ENCODE results near the gene RHBDF1. TPM values are rescaled to one million over a fixed set of nuclear protein-coding genes. Genes with fewer than 3 reads are reported as not detected.

The RHBDF1 gene
- total RNA-seq, 1 donor from 2014 or later: 0.26 TPM

DNA sequence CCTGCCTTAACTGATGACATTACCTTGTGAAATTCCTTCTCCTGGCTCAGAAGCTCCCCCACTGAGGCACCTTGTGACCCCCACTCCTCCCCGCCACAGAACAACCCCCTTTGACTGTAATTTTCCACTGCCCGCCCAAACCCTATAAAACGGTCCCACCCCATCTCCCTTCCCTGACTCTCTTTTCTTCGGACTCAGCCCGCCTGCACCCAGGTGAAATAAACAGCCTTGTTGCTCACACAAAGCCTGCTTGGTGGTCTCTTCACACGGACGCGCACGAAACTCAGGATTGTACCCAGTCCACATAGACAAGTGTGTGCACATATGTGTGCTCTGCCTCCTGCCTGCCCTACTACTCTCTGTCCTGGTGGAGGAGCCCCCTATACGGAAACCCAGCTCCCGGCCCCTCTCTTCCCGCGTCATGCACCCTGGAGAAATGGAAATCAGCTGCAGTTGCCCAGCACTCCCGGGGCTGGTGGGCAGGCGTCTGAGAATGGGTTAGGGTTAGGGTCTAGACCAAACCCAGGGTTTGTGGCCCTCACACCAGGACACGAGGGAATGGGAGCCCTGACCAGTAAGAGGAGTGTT lies 2.4 kb upstream of the RHBDF1 start:
- H3K27me3 Mint-ChIP-seq: peaks cover 28% of the 10 kb centered on the region
- H3K9me3 Mint-ChIP-seq: no peaks in the 10 kb centered on the region
- no peak overlapping the region for H3K4me3 Mint-ChIP-seq
- intact Hi-C loops (cut with micrococcal nuclease): no loop called here
- no peak for DNase-seq
- peaks cover 29% of the 10 kb centered on the region for H3K4me1 Mint-ChIP-seq
- peaks cover 5% of the 10 kb centered on the region for H3K36me3 Mint-ChIP-seq (ENCODE audit: low read depth)
- H3K27ac Mint-ChIP-seq: no peak overlapping the region

DNA sequence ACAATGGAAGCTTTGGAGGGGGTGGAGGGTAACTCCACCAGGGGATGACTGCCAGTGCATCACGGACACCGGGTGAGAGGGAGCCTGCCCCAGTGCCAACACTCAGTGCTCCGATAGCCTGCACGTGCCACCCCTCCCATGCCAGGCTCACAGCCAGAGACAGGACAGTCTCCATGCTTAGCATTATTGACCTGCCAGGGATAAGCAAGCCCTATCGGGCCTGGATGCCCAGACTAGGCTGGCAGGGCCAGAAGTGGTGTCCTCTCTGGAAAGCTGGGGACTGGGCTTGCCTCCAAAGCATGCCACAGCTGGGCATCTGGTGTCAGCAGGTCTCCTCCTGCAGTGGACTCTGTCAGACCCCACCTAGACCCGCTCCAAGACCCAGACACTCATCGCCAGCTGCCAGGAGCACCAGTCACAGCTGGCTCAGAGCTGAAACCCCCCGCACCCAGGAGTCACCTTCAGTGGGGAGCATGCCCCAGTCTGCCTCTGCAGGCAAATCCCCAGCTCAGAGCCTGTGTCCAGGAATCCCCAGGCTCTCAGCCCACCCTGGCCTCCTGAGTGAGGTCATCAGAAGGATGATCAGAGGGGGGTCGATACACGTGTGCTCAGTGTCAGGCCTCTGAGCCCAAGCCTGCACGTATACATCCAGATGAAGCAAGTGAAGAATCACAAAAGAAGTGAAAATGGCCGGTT lies 1.8 kb upstream of the RHBDF1 start:
- H3K9me3 Mint-ChIP-seq: no peaks in the 10 kb centered on the region
- no peak for DNase-seq
- intact Hi-C loops (cut with micrococcal nuclease): no loop called here
- no peaks in the 10 kb centered on the region for H3K36me3 Mint-ChIP-seq (ENCODE audit: low read depth)
- H3K27me3 Mint-ChIP-seq: peaks cover 34% of the 10 kb centered on the region
- H3K4me3 Mint-ChIP-seq: no peak overlapping the region
- H3K27ac Mint-ChIP-seq: no peak overlapping the region
- peaks cover 25% of the 10 kb centered on the region for H3K4me1 Mint-ChIP-seq

DNA sequence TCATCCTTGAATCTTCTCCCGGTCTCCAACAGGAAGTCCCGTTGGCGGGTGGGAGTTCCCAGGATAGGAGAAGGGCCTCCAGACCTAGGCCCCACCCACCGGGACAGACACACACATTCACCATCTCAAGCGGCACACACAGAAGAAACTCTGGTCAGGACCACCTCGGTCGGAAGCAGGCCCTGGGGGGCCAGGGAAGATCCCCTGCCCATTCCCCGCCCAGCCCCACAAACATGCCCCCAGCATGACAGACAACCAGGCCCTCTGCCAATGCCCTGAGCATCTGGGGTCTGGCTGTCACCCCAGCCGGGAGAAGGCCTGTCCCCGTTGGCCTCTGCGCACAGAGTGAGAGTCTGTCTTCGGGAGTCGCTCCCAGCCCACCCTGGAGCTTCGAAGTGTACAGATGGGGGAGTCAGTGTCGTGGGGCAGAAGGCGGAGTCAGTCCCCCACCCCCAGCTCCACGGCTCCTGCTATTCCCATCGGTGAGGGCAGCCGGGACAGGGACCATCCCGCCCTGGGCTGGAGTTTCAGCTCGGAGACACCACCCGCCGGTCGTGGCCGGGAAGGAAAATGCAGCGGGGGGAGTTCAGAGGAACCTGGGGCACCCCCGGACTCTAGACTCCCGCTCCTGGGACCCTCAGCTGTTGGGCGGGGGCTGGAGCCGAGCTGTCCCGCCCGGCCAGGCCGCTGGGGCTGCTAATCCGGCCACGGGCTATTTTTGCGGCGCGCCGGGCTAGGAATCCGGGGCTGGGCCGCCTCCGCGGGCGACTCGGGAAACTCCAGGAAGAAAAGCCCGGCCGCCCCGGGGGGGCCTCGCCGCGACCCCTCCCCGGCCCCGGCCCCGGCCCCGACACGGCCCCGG lies 660 bp downstream of the RHBDF1 start:
- intact Hi-C loops (cut with micrococcal nuclease): no loop called here
- H3K36me3 Mint-ChIP-seq (ENCODE audit: low read depth): no peaks in the 10 kb centered on the region
- H3K4me1 Mint-ChIP-seq: peaks cover 15% of the 10 kb centered on the region
- H3K9me3 Mint-ChIP-seq: no peaks in the 10 kb centered on the region
- H3K27ac Mint-ChIP-seq: no peak overlapping the region
- DNase-seq: no peak
- H3K4me3 Mint-ChIP-seq: peak overlapping the region; percentile 32
- peaks cover 36% of the 10 kb centered on the region for H3K27me3 Mint-ChIP-seq

DNA sequence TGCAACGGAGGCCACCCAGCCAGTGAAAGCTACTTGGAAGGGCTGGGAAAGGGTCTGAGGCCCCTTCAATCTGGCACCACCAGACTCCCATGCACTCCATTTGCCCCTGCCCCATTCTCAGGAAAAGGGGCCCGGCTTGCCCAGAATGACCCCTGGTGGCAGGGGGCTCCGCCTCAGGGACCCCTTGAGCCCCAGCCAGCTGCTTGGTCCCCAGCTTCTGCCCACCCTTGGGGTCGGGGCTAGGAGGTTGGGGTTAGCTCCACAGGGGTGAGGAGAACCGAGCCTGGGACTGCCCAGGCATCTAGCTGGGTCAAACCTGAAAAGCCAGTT lies 1.3 kb downstream of the RHBDF1 start:
- H3K36me3 Mint-ChIP-seq (ENCODE audit: low read depth): no peaks in the 10 kb centered on the region
- H3K9me3 Mint-ChIP-seq: no peaks in the 10 kb centered on the region
- peak overlapping the region; percentile 32 for H3K4me3 Mint-ChIP-seq
- H3K27me3 Mint-ChIP-seq: peaks cover 36% of the 10 kb centered on the region
- peaks cover 9% of the 10 kb centered on the region for H3K4me1 Mint-ChIP-seq
- no peak overlapping the region for H3K27ac Mint-ChIP-seq
- DNase-seq: no peak
- intact Hi-C loops (cut with micrococcal nuclease): no loop called here

DNA sequence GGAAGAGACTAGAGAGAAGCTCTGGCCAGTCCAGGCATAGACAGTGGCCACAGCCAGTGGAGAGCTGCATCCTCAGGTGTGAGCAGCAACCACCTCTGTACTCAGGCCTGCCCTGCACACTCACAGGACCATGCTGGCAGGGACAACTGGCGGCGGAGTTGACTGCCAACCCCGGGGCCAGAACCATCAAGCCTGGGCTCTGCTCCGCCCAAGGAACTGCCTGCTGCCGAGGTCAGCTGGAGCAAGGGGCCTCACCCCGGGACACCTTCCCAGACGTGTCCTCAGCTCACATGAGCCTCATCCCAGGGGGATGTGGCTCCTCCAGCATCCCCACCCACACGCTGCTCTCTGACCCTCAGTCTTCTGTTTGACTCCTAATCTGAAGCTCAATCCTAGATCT lies 3.2 kb downstream of the RHBDF1 start:
- peaks cover 31% of the 10 kb centered on the region for H3K27me3 Mint-ChIP-seq
- no peak overlapping the region for H3K4me3 Mint-ChIP-seq
- H3K27ac Mint-ChIP-seq: no peak overlapping the region
- DNase-seq: no peak
- H3K36me3 Mint-ChIP-seq (ENCODE audit: low read depth): no peaks in the 10 kb centered on the region
- intact Hi-C loops (cut with micrococcal nuclease): no loop called here
- no peaks in the 10 kb centered on the region for H3K9me3 Mint-ChIP-seq
- H3K4me1 Mint-ChIP-seq: peaks cover 9% of the 10 kb centered on the region

DNA sequence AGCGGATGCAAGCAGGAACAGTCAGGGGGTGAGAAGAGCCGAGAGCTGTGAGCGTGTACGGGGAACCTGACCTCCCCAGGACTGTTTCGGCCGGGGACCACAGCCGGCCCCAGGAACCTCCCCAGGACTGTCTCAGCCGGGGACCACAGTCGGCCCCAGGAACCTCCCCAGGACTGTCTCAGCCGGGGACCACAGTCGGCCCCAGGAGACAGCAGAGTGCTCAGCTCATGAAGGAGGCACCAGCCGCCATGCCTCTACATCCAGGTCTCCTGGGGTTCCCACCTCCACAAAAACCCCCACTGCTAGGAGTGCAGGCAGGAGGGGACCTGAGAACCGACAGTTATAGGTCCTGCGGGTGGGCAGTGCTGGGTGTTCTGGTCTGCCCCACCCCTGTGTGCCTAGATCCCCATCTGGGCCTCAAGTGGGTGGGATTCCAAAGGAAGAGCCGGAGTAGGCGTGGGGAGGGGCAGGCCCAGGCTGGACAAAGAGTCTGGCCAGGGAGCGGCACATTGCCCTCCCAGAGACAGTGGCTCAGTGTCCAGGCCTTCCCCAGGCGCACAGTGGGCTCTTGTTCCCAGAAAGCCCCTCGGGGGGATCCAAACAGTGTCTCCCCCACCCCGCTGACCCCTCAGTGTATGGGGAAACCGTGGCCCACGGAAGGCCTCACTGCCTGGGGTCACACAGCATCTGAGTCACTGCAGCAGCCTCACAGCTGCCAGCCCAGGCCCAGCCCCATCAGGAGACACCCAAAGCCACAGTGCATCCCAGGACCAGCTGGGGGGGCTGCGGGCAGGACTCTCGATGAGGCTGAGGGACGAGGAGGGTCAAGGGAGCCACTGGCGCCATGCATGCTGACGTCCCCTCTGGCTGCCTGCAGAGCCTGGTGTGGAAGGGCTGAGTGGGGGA lies 4.3 kb downstream of the RHBDF1 start:
- Mint-ChIP-seq H3K27ac (no peak overlapping the region), H3K27me3 (peaks cover 24% of the 10 kb centered on the region), H3K4me3 (no peak overlapping the region), H3K9me3 (no peaks in the 10 kb centered on the region), H3K4me1 (peaks cover 9% of the 10 kb centered on the region), H3K36me3 (ENCODE audit: low read depth) (no peaks in the 10 kb centered on the region)
- no peak for DNase-seq
- intact Hi-C loops (cut with micrococcal nuclease): no loop called here

DNA sequence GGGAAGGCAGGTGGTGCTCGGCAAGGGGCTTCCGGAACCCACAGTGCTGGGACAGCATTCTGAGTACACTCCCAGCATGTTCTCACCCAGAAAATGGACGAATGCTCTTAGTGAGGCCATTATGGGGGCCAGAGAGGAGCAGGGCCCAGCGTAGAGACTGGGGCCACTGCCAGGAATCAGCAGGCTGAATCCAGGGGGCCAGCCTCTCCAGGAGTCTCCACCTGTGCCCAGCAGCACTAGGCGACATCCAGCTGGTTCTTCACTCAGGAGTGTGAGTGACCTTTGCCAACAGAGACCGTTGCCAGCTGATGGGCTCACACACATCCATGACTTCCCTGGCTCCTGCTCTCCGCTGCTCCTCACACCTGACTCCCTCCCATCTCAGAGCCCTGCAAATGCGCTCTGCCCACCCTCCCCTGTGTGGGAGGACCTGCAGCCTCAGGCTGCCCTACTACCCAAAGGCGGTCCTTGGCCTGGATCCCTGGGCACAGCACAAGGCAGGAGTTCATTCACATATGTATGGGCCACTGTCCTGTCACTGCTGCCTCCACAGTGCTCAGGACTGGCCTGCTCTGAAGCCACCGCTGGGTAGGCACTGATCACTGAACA lies 5.1 kb downstream of the RHBDF1 start:
- Mint-ChIP-seq H3K9me3 (no peaks in the 10 kb centered on the region), H3K4me1 (peaks cover 5% of the 10 kb centered on the region), H3K27ac (no peak overlapping the region), H3K36me3 (ENCODE audit: low read depth) (no peaks in the 10 kb centered on the region), H3K27me3 (peaks cover 20% of the 10 kb centered on the region), H3K4me3 (no peak overlapping the region)
- DNase-seq: no peak
- intact Hi-C loops (cut with micrococcal nuclease): no loop called here

DNA sequence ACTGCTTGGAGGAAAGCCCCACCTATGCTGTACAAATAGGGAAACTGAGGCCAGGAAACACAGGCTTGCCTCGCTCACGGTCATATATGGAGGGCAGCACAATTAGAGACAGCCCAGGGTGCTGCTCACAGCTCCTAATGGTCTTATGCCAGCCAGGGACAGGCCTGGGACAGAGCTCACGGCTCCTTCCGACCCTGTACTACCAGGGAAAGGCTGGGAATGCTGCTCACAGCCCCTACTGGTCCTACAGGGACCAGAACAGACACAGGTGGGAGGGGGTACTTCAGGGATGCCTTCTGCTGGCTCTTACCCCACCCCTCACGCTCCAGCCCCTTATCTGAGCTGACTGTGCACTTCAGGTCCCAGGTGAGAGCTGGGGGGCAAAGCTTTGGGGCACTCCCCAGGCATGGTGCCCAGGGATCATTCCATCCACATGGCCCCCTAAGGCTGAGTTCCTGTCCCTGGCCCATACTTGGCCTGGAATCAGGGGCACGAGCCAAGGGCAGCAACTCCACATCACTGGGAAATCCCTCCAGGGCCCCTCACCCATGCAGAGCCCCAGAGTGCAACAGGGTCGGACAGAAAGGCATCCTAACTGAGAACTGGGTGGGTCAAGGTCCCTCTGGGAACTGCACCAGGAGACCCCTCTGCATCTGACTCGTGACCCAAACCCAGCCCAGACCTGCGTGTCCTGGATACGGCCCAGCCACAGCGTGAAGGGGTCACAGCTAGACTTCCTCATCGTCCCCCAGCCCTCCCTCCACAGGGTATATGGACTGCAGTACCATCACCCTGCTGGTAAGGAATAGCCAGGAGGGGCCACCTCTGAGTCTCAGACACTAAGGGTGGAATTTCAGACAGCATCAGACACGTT lies 5.9 kb downstream of the RHBDF1 start:
- intact Hi-C loops (cut with micrococcal nuclease): no loop called here
- peaks cover 17% of the 10 kb centered on the region for H3K27me3 Mint-ChIP-seq
- no peak for DNase-seq
- no peaks in the 10 kb centered on the region for H3K36me3 Mint-ChIP-seq (ENCODE audit: low read depth)
- no peak overlapping the region for H3K4me3 Mint-ChIP-seq
- H3K4me1 Mint-ChIP-seq: peaks cover 5% of the 10 kb centered on the region
- no peaks in the 10 kb centered on the region for H3K9me3 Mint-ChIP-seq
- H3K27ac Mint-ChIP-seq: no peak overlapping the region

DNA sequence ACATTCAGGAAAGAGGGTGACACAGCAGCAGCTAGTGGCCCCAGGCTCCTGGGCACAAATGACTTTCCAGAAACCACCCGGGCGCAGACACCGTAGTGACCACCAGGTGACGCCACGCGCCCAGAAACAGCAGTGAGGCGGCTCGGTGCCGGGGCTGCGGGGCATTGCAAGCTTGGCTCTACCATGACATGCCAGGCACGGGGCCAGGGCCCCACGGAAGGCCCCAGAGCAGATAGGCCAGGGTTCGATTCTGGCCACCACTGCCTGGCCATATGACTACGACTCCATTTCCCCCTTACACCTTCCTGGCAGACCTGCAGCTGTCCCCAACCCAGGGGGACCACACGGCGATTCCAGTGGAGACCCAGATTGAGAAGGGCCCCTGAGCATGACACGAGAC lies 6.7 kb downstream of the RHBDF1 start:
- peaks cover 12% of the 10 kb centered on the region for H3K27me3 Mint-ChIP-seq
- H3K36me3 Mint-ChIP-seq (ENCODE audit: low read depth): no peaks in the 10 kb centered on the region
- no peak overlapping the region for H3K27ac Mint-ChIP-seq
- H3K4me1 Mint-ChIP-seq: peaks cover 5% of the 10 kb centered on the region
- peak; percentile 96 for DNase-seq
- H3K9me3 Mint-ChIP-seq: no peaks in the 10 kb centered on the region
- H3K4me3 Mint-ChIP-seq: no peak overlapping the region
- intact Hi-C loops (cut with micrococcal nuclease): loop anchor here (1.0 kb wide), 2 partner anchors 32 to 297 kb away; no protein-coding TSS in a partner anchor

DNA sequence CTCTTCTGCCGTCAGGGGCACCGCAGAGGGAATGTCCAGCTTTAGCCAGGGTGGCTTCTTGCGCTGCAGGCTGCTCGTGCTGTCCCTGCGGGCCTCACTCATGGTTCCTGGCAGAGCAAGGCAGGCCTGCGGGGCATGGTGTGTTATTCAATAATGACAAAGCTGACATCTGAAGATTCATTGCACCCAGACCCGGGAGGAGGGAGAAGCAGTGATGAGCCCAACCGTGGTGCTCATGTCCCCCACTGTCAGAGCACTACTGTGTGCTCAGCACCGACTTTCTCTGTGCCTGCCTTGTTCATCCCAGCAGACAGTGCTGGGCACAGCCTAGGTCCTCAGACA lies 7.5 kb downstream of the RHBDF1 start:
- no peaks in the 10 kb centered on the region for H3K9me3 Mint-ChIP-seq
- H3K27me3 Mint-ChIP-seq: peaks cover 10% of the 10 kb centered on the region
- peaks cover 5% of the 10 kb centered on the region for H3K4me1 Mint-ChIP-seq
- no peaks in the 10 kb centered on the region for H3K36me3 Mint-ChIP-seq (ENCODE audit: low read depth)
- intact Hi-C loops (cut with micrococcal nuclease): loop anchor here (1.0 kb wide), 2 partner anchors 32 to 297 kb away; no protein-coding TSS in a partner anchor
- no peak for DNase-seq
- H3K27ac Mint-ChIP-seq: no peak overlapping the region
- H3K4me3 Mint-ChIP-seq: no peak overlapping the region

DNA sequence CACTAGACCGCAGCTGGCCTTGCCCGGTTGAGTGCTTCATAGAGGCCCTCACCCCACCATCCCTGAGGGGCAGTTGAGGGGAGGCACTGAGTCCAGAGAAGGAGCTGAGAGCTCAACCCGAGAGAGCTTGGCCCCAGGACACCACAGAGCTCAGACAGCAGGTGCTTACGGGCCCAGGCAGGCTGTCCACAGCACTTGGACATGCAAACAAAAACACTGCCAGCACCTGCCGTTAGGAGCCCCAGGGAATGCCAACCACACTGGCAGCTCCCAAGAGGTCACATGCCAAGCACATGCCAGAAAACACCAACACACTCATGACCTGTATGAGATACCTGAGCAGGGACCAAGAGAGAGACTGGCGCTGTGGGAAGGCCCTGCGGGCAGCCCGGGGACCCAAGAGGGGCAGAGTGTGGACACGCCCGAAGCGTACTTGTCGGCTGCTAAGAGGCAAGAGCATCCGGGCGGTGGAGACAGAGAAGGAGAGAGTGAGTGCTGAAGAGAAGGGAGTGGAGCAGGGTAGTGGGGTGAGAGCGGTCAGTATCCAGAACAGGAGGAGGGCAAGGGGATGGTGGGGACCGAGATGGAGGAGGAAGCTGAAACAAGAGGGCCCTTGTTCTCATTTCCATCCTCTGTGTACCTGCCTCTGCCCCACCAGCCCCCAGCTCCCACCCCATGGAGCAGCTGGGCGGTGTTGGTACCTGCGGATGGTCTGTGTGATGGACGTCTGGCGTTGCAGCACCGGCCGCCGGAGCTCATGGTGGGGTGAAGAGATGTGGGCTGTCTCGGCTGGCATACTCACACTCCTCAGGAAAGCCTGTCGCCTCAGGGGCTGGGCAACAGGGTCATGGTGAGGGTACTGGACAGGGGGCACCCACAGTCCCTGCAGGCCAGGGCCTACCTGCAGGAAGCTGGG lies 8.2 kb downstream of the RHBDF1 start:
- no peak for DNase-seq
- Mint-ChIP-seq H3K27me3 (peaks cover 4% of the 10 kb centered on the region), H3K36me3 (ENCODE audit: low read depth) (no peaks in the 10 kb centered on the region), H3K4me1 (peaks cover 5% of the 10 kb centered on the region), H3K4me3 (no peak overlapping the region), H3K27ac (no peak overlapping the region), H3K9me3 (no peaks in the 10 kb centered on the region)
- intact Hi-C loops (cut with micrococcal nuclease): no loop called here

DNA sequence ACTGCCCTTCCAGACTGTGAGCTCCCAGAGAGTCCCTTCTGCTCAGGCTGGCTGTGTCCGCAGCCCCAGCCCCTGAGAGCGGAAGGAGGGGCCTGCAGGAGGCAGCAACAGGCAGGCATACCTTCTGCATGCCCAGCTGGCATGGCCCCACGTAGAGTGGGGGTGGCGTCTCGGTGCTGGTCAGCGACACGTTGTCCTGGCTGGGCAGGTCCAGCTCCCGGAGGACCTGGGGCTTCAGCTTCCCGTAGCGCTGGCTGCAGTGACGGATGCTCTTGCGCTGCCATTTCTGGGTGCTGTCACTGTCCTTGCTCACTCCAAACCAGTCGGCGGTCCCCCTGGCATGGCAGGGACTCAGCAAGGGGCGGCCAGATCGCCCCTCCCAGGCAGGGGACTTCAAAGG lies 9.0 kb downstream of the RHBDF1 start:
- DNase-seq: no peak
- Mint-ChIP-seq H3K4me1 (peaks cover 5% of the 10 kb centered on the region), H3K27ac (no peak overlapping the region), H3K36me3 (ENCODE audit: low read depth) (no peaks in the 10 kb centered on the region), H3K27me3 (peaks cover 2% of the 10 kb centered on the region), H3K9me3 (no peaks in the 10 kb centered on the region), H3K4me3 (no peak overlapping the region)
- intact Hi-C loops (cut with micrococcal nuclease): no loop called here

All from activated CD4-positive, alpha-beta T cell treated with anti-CD3 and anti-CD28 coated beads, Interleukin-2, amount 10 ng/mL, durations not matched to agents 24 days and 14 days (primary cell).